NB4 (cell line): ENCODE data around the gene ANO8.

Experiments used
- DNase-seq: peaks from one replicate; pipeline ENCODE4 v3.0.0; 2010; ENCODE audit warnings: low read depth
- H3K4me3 ChIP-seq: one replicate; pipeline ENCODE4 v1.5.1; 2011; ENCODE audit warnings: mild to moderate bottlenecking, low read depth, low read length, moderate library complexity
- CTCF ChIP-seq: IDR thresholded peaks from one replicate; pipeline ENCODE4 v1.5.1; 2012; ENCODE audit warnings: low read depth, low read length
- MYC ChIP-seq: IDR thresholded peaks from 2 replicates; pipeline ENCODE4 v1.6.1; 2011; ENCODE audit warnings: low read depth, low read length
- POLR2A ChIP-seq: IDR thresholded peaks from 2 replicates; pipeline ENCODE4 v1.6.1; 2011; ENCODE audit warnings: mild to moderate bottlenecking; ENCODE audit not compliant: insufficient read length; ENCODE audit errors: extremely low read depth
- TF ChIP-seq, protein P1 (sequence below): IDR thresholded peaks from 2 replicates; pipeline ENCODE4 v1.6.1; 2011; ENCODE audit warnings: low read depth, low read length

The ANO8 gene

GRCh38 chr19:17335575-17335974 is 920 bp upstream of the ANO8 start:
- no peak for TF ChIP-seq POLR2A
- TF ChIP-seq, protein P1, sequence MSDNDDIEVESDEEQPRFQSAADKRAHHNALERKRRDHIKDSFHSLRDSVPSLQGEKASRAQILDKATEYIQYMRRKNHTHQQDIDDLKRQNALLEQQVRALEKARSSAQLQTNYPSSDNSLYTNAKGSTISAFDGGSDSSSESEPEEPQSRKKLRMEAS = no peak
- no peak for TF ChIP-seq CTCF
- TF ChIP-seq MYC = no peak
- H3K4me3 ChIP-seq = no peak overlapping the region
- DNase-seq = no peak

DNA sequence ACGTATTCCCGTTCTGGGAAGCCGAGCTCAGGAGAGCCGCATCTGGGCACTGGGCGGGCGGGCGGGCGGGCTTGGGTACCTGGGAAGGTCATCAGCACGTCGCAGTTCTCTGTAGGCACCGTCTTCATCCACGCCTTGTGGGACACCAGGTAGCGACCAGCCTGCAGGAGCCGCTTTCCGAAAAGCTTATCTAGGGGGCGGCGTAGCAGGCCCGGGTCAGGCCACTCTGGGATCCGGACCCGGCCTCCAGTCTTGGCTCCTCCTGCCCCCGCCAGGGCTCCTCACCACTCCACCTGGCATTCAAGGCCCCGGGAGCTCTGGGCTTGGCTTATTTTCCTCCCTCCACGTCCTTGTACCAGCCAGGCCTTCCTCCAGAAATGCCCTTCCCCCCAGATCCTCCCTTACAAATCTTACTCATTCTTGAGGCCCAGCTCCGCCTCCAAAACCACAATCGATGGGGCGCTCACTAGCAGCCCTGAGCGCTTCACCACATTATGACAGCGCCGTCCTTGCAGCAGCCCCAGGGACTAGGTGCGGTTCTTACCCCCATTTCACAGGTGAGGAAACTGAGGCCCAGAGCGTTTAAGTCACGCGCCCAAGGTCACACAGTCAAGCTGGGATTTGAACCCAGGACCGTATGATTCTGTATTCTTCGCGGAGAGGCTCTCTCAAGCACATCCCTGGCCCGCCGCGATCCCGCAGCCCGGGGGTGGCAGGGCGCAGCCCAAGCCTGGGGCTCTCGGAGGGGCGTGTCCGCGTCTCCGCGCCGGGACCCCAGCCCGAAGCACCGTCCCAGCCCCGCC is 843 bp downstream of the ANO8 start:
- peak; percentile 94 for DNase-seq
- peak overlapping the region; percentile 23 for H3K4me3 ChIP-seq
- TF ChIP-seq MYC (0 out of 2 replicates have a peak, but pooled peaks have one; percentile 25), POLR2A (no peak), CTCF (peak; percentile 12)
- TF ChIP-seq, protein P1 = peak; percentile 40; the same call in 1 of the 2 replicates

- H3K4me3 ChIP-seq = no peak overlapping the region
- TF ChIP-seq POLR2A = no peak
- TF ChIP-seq, protein P1 = no peak
- no peak for TF ChIP-seq CTCF
- no peak for TF ChIP-seq MYC
- DNase-seq = peak; percentile 74
Measured at GRCh38 chr19:17332677-17333581, 1.7 kb downstream of the ANO8 start.

GRCh38 chr19:17332360-17332676 is 2.3 kb downstream of the ANO8 start:
- no peak overlapping the region for H3K4me3 ChIP-seq
- TF ChIP-seq, protein P1 = no peak
- TF ChIP-seq MYC (no peak), POLR2A (no peak), CTCF (no peak)
- no peak for DNase-seq

GRCh38 chr19:17331045-17331558 is 3.6 kb downstream of the ANO8 start:
- H3K4me3 ChIP-seq = no peak overlapping the region

More at GRCh38 chr19:17331045-17331558, 3.6 kb downstream of the ANO8 start:
- TF ChIP-seq, protein P1 = no peak
- TF ChIP-seq MYC (no peak), CTCF (no peak), POLR2A (no peak)
- no peak for DNase-seq
